Mesenchymal stem cell (in vitro differentiated cells and primary cell): ENCODE results near the gene ALDH1A1.
A peak's percentile ranks its signal among the peaks of the same experiment; 100 is the strongest.

Experiments used
- DNase-seq: peaks from one replicate; pipeline ENCODE4 v3.0.0-alpha.2; 2013
- H2AFZ ChIP-seq: one replicate; pipeline ENCODE4 v1.6.1; 2013; ENCODE audit warnings: low read depth, mild to moderate bottlenecking, control low read depth, inconsistent platforms, low read length, moderate library complexity
- H2AK5ac ChIP-seq: 2 replicates; pipeline ENCODE4 v1.6.1; 2013; ENCODE audit warnings: low read length, moderate library complexity, mild to moderate bottlenecking, inconsistent platforms; ENCODE audit not compliant: severe bottlenecking
- H2BK120ac ChIP-seq: one replicate; pipeline ENCODE4 v1.6.1; 2013; ENCODE audit warnings: low read depth, mild to moderate bottlenecking, inconsistent platforms, low read length, moderate library complexity
- H2BK12ac ChIP-seq, 2 experiments: one replicate each; pipeline ENCODE4 v1.6.1; 2013; ENCODE audit warnings: inconsistent platforms in 2 of 2, low read length in 2 of 2, mild to moderate bottlenecking in 2 of 2, moderate library complexity in 2 of 2, control low read depth in 1 of 2
- H2BK15ac ChIP-seq: one replicate; pipeline ENCODE4 v1.6.1; 2013; ENCODE audit warnings: mild to moderate bottlenecking, low read depth, inconsistent platforms; ENCODE audit not compliant: poor library complexity, severe bottlenecking
- H2BK5ac ChIP-seq: 2 replicates; pipeline ENCODE4 v1.6.1; 2013; ENCODE audit warnings: low read depth, mild to moderate bottlenecking, low read length, control low read depth, inconsistent platforms; ENCODE audit not compliant: poor library complexity, severe bottlenecking
- H3K14ac ChIP-seq, 2 experiments: one replicate each; pipeline ENCODE4 v1.6.1; 2013; ENCODE audit warnings: inconsistent platforms in 2 of 2, low read length in 2 of 2, control low read depth in 1 of 2, mild to moderate bottlenecking in 1 of 2, moderate library complexity in 1 of 2
- H3K18ac ChIP-seq, 2 experiments: one replicate each; pipeline ENCODE4 v1.6.1; 2013; ENCODE audit warnings: inconsistent platforms in 2 of 2, low read length in 2 of 2, control low read depth in 1 of 2, low read depth in 1 of 2, mild to moderate bottlenecking in 1 of 2
- H3K23ac ChIP-seq, 2 experiments: one replicate each; pipeline ENCODE4 v1.6.1; 2013; ENCODE audit warnings: inconsistent platforms in 2 of 2, low read length in 2 of 2, mild to moderate bottlenecking in 2 of 2, moderate library complexity in 2 of 2, control low read depth in 1 of 2
- H3K27ac ChIP-seq: 2 replicates; pipeline ENCODE4 v1.5.1; 2013; ENCODE audit warnings: mild to moderate bottlenecking, moderate library complexity, low read length, control low read depth, inconsistent platforms; ENCODE audit not compliant: poor library complexity, severe bottlenecking
- H3K27me3 ChIP-seq, 2 experiments: 2 replicates each; pipeline versions ENCODE4 v1.6.1 to v1.7.0; 2013; ENCODE audit warnings: low read length in 2 of 2, mild to moderate bottlenecking in 2 of 2, moderate library complexity in 2 of 2, control low read depth in 1 of 2, inconsistent platforms in 1 of 2; ENCODE audit not compliant: control insufficient read depth in 1 of 2, insufficient read depth in 1 of 2
- H3K36me3 ChIP-seq, 2 experiments: 2 replicates each; pipeline versions ENCODE4 v1.6.1 to v1.7.0; 2013; ENCODE audit warnings: low read length in 2 of 2, control low read depth in 1 of 2, inconsistent platforms in 1 of 2, low read depth in 1 of 2, mild to moderate bottlenecking in 1 of 2; ENCODE audit not compliant: insufficient read depth in 2 of 2, control insufficient read depth in 1 of 2
- H3K4ac ChIP-seq, 2 experiments: one replicate each; pipeline ENCODE4 v1.6.1; 2013; ENCODE audit warnings: inconsistent platforms in 2 of 2, low read length in 2 of 2, mild to moderate bottlenecking in 2 of 2, moderate library complexity in 2 of 2, control low read depth in 1 of 2, low read depth in 1 of 2
- H3K4me1 ChIP-seq: 2 replicates; pipeline ENCODE4 v1.6.1; 2013; ENCODE audit warnings: low read depth, low read length, control low read depth; ENCODE audit not compliant: control insufficient read depth, insufficient read depth
- H3K4me2 ChIP-seq: 2 replicates; pipeline ENCODE4 v1.6.1; 2013; ENCODE audit warnings: low read length, mild to moderate bottlenecking, inconsistent platforms; ENCODE audit not compliant: poor library complexity, severe bottlenecking
- H3K4me3 ChIP-seq, 2 experiments: 2 replicates each; pipeline versions ENCODE4 v1.5.1 to v1.7.0; 2013; ENCODE audit warnings: low read length in 2 of 2, mild to moderate bottlenecking in 2 of 2, control low read depth in 1 of 2, low read depth in 1 of 2; ENCODE audit not compliant: insufficient read depth in 1 of 2
- H3K79me1 ChIP-seq: replicated peaks from 2 replicates; pipeline ENCODE4 v1.6.1; 2013; ENCODE audit warnings: mild to moderate bottlenecking, control low read depth, low read length, inconsistent platforms; ENCODE audit not compliant: poor library complexity, severe bottlenecking
- H3K9ac ChIP-seq: 2 replicates; pipeline ENCODE4 v1.7.0; 2013; ENCODE audit warnings: mild to moderate bottlenecking, low read length, moderate library complexity
- H3K9me3 ChIP-seq: 2 replicates; pipeline ENCODE4 v1.7.0; 2013; ENCODE audit warnings: mild to moderate bottlenecking, low read length; ENCODE audit not compliant: control insufficient read depth
- H4K8ac ChIP-seq: one replicate; pipeline ENCODE4 v1.6.1; 2013; ENCODE audit warnings: inconsistent platforms, mild to moderate bottlenecking, low read length, moderate library complexity
- H4K91ac ChIP-seq: one replicate; pipeline ENCODE4 v1.6.1; 2013; ENCODE audit warnings: mild to moderate bottlenecking, low read length, inconsistent platforms
- WGBS: methylation state at CpG from one replicate; pipeline ENCODE4 v1.1.7; 2013; ENCODE audit warnings: mixed read lengths; 5-methylcytosine and 5-hydroxymethylcytosine counted together

The ALDH1A1 gene

GRCh38 chr9:72947984-72948465 is 4.8 kb downstream of the ALDH1A1 start:
- no peak overlapping the region for H2BK15ac ChIP-seq
- no peak overlapping the region for H3K14ac ChIP-seq
- no peaks in the 10 kb centered on the region for H3K4me1 ChIP-seq
- H3K4me2 ChIP-seq = no peak overlapping the region
- H4K91ac ChIP-seq = no peak overlapping the region
- H3K4ac ChIP-seq = no peak overlapping the region
- WGBS = 94% methylated on average over 3 of the region's 3 CpGs
- H3K23ac ChIP-seq = no peak overlapping the region
- H3K9me3 ChIP-seq = no peaks in the 10 kb centered on the region
- H3K36me3 ChIP-seq = no peaks in the 10 kb centered on the region
- peak overlapping the region; percentile 76 for H2AK5ac ChIP-seq
- no peak overlapping the region for H2BK120ac ChIP-seq
- DNase-seq = no peak
- peak overlapping the region; percentile 73 for H2BK5ac ChIP-seq
- no peak overlapping the region for H3K27ac ChIP-seq
- no peaks in the 10 kb centered on the region for H3K27me3 ChIP-seq
- no peak overlapping the region for H2AFZ ChIP-seq
- H3K4me3 ChIP-seq = no peak overlapping the region
- no peak overlapping the region for H3K9ac ChIP-seq
- no peak overlapping the region for H2BK12ac ChIP-seq
- no peaks in the 10 kb centered on the region for H3K79me1 ChIP-seq
- no peak overlapping the region for H4K8ac ChIP-seq
- no peak overlapping the region for H3K18ac ChIP-seq

GRCh38 chr9:72946821-72947220 is 6.0 kb downstream of the ALDH1A1 start:
- Histone ChIP-seq H2BK12ac (no peak overlapping the region), H3K4me3 (no peak overlapping the region), H2BK5ac (no peak overlapping the region), H3K18ac (no peak overlapping the region), H3K79me1 (no peaks in the 10 kb centered on the region), H3K4me1 (no peaks in the 10 kb centered on the region), H2BK120ac (no peak overlapping the region), H2BK15ac (no peak overlapping the region), H3K9me3 (no peaks in the 10 kb centered on the region), H3K23ac (no peak overlapping the region), H3K4ac (no peak overlapping the region), H3K14ac (no peak overlapping the region), H3K9ac (no peak overlapping the region), H2AK5ac (no peak overlapping the region), H3K36me3 (no peaks in the 10 kb centered on the region), H2AFZ (no peak overlapping the region), H3K27me3 (no peaks in the 10 kb centered on the region), H3K27ac (no peak overlapping the region), H4K91ac (no peak overlapping the region), H3K4me2 (no peak overlapping the region), H4K8ac (no peak overlapping the region)
- DNase-seq = no peak

- Histone ChIP-seq H3K14ac (no peak overlapping the region), H4K91ac (no peak overlapping the region), H2BK12ac (no peak overlapping the region), H2BK5ac (no peak overlapping the region), H3K18ac (no peak overlapping the region), H2AFZ (no peak overlapping the region), H2AK5ac (no peak overlapping the region), H3K36me3 (no peaks in the 10 kb centered on the region), H3K79me1 (no peaks in the 10 kb centered on the region), H3K4me2 (no peak overlapping the region), H3K4ac (no peak overlapping the region), H3K9me3 (no peaks in the 10 kb centered on the region), H3K27ac (no peak overlapping the region), H3K27me3 (no peaks in the 10 kb centered on the region), H3K4me1 (no peaks in the 10 kb centered on the region), H3K23ac (no peak overlapping the region), H3K4me3 (no peak overlapping the region), H3K9ac (no peak overlapping the region), H4K8ac (no peak overlapping the region), H2BK15ac (no peak overlapping the region), H2BK120ac (no peak overlapping the region)
- 85% methylated on average over 2 of the region's 3 CpGs for WGBS
- no peak for DNase-seq
These were observed 6.5 kb downstream of the ALDH1A1 start for GRCh38 chr9:72946318-72946717.

GRCh38 chr9:72945391-72945790 is 7.5 kb downstream of the ALDH1A1 start:
- DNase-seq = no peak
- H3K36me3 ChIP-seq = no peaks in the 10 kb centered on the region

More at GRCh38 chr9:72945391-72945790, 7.5 kb downstream of the ALDH1A1 start:
- Histone ChIP-seq H3K9me3 (no peaks in the 10 kb centered on the region), H4K91ac (no peak overlapping the region), H3K18ac (no peak overlapping the region), H3K9ac (no peak overlapping the region), H3K4me3 (no peak overlapping the region), H3K27me3 (no peaks in the 10 kb centered on the region), H2BK5ac (no peak overlapping the region), H2BK12ac (no peak overlapping the region), H3K4me2 (no peak overlapping the region), H3K4me1 (no peaks in the 10 kb centered on the region), H3K79me1 (no peaks in the 10 kb centered on the region), H3K27ac (no peak overlapping the region), H3K4ac (no peak overlapping the region), H2AK5ac (no peak overlapping the region), H4K8ac (no peak overlapping the region), H2BK15ac (no peak overlapping the region), H3K23ac (no peak overlapping the region), H3K14ac (no peak overlapping the region), H2AFZ (no peak overlapping the region), H2BK120ac (no peak overlapping the region)
- WGBS = 73% methylated on average over 3 of the region's 3 CpGs
